ENCODE data around the gene MEIS2.

MEIS2 gene

DNA sequence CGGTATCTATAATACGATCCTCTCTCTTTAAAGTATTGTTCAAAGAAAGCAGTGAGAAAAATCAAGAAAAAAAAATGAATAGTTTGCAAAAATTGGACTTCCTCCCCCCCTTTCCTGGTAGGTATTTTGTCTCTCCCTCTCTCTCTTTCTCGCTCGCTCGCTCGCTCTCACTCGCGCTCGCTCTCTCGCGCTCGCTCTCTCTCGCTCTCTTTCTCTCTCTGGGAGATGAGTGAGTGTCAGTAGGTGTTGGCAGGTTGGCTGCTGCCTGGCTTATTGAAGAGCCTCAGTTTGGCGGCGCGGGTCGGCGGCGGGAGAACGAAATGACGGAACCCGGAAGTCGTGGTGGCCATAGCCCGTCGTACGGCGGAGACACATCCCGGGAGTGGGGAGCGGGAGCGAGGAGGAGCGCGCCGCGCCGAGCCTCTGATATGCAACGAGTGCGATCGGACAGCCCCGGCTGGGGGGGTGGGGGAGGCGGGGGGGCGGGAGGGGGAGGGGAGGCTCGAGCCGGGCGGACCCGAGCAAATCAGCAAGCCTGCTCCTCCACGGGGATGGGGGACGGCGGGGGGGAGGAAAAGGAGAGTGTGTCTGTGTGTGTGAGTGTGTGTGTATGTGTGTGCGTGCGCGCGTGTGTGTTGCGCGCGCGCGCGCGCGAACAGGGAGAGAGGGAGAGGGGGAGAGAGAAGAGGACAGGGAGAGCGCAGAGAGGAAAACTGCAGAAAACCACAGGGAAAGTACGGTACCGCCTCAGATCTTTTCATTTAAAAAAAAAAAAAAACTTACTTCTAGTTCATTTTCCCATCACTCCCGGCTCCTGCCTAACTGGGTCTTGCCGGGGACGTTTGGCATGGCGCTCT, at the start of gene MEIS2:
Gene MEIS2 (minus strand): TSS at position 441 of the 857 bp plus-strand sequence. CDS start 1,083 bp downstream, outside the sequence.
- DNase-seq, result no peak

DNA sequence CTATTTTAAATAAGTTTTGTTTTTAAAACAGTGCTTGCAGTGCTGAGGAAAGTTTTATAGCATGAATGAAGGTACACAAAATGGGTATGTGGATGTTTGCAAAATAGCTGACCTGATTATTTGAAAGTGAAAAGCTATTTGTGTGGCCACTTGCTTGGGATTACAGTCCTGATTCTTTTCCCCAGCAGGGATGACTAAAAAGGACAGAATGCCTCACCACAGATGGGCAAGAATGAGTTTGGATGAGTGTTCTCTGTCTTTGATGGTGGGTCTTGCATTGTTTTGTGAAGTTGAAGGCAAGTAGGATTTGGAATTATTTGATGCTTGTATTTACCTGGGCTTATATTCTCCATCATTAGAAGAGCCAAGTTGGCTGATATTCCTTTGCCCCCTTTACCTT, 48.8 kb upstream of the MEIS2 start:
- no peak for DNase-seq

DNA sequence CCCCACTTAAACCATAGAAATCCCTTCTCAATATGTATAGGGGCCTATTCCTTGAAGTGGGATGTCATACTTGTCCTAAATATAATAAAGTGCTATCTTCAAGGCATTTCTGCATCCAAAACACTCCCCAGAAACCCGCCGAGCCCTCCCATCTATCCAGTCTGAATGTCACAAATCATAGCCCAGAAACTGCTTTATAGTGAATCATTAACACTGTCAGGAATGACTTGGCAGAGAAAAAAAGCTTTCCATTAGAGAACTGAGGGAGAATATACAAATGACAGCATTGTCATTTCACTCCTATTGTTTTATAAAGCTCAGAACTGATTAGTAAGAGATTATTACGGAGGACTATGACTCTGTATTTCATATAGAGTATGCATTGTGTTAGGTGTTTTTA, 48.4 kb upstream of the MEIS2 start:
- no peak for DNase-seq

DNA sequence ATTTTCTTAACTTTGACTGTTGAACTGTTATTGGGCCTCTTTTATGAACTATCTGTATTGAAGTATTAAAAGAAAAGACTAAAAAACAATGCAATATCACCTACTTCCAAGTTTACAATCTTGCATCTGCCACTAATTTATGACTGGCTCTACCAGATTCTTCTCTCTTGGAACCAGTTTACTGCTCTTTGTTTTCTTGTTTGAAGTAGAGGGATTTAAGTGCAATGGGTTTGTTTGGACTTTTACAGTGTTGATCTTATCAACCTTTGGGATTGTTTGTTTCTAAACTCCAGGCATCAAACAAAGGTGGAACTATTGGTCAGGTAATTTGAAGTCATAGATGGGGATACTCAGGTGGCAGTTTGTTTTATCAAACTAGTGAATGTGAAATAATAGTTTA, 43.0 kb upstream of the MEIS2 start:
- no peak for DNase-seq

DNA sequence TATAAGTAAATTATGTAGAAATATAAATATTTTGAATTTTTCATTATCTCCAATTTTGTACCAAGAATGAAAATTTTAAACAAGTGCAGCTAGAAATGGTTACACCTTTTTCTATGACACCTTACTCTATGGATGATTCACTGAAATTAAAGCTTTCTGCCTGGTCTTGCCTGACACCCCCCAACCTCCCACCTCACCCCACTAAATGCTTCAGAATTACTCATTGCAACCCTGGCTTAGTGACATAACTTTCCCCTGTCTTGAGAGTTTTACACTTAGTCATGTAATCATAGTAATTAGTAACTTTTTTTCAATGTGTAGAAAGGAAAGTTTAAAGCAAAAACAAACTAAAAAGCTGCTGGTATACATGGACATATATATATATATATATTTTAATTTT, 42.0 kb upstream of the MEIS2 start:
- no peak for DNase-seq

DNA sequence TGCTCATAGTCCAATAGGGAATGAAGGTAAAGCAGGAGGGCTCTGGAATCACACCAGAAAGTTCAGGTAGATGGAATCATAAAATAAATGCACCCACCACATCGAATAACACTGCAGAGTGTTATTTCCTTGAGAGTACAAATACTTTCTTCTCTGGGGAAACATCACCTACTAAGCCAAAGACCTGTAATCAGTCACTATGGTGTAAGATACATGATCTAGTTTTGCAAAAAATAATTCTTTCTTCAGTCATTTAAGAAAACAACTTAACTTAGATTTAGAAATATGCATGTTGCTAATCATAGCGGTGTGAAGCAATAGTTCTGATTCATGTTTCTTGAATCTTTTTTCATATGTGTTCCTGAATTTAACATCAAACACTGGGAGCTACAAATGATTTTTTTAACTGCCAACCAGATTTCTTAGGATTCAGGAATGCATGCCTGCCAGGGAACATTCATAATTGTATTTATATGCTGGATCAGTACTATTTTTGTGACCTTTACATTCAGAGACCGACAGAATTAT, 40.2 kb upstream of the MEIS2 start:
- DNase-seq, result no peak

DNA sequence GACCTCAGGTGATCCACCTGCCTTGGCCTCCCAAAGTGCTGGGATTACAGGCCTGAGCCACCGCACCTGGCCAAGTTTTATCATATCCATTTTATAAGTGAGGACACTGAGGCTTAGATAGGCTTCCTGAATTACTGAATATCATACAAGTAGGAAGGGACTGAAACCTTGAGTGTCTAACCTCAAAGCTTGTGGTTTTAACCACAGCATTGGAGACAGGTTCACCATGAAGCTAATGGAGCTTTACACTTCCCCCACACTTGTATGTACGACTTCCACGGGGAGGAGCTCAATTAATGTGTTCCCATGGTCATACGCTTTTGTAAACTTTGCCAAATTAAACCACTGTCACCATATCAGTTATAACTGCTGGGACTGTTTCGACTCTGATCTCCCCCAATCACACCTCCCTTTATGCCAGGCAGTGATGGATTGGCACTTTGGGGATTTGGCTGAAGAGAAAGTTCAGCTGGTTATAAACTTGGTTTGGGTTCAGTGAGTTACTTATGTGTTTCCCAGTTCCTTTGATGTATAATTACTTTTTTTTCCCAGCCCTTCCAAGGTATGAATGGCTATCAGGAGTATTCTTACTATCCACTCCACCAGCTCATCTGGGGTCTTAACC, 38.4 kb upstream of the MEIS2 start:
- DNase-seq, result no peak

DNA sequence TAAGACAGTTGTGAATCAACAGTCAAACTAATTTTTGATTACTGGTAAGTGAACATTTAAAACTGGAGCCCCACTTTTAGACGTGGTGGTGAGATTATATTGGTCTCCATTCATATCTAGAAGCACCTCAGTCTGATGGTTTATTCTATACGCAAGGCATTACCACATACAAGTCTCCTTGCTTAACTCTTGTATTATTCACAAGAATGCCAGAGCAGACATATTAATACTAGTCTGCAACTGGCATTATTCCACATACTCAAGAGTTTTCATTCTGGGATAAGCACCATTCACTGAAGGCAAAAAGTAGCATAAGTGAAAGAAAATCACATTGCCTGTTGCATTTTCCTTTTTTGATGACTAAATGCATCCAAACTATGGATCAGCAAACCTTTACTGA, 36.9 kb upstream of the MEIS2 start:
- no peak for DNase-seq

DNA sequence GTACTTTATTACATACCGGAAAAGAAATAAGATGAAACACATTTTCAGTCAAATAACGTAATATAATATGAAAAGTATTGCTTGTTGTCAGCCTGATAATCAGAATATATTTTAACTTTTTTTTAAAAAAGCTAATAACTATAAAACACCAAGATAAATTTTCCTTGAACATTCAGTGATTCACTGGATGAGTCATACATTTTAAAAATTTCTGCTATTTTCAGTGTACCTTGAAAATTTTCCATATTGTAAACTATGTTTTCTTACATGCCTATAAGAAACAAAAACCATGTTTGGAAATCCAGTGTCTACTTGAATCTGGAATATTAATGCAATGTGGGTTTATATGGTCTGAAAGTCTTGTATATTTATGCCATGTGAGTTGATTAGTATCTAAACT, 36.3 kb upstream of the MEIS2 start:
- no peak for DNase-seq

DNA sequence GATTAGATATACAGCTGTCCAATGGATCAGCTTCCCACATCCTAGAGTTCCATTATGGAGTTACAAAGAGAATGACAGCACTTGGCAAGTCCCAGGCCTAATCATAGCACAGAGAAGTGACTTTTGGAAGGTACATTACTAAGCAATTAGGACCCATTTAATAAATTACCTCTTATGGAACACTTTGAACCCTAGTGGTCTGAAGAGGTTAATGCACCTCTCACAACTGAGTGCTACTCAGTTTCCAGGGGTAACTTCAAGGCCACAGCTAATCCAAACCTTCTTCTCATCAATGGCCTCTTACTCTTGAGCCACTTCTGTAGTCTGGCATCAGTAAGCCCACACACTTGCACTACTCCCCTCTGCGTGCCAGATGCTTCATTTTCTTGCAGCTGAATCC, 34.9 kb upstream of the MEIS2 start:
- DNase-seq, result no peak

DNA sequence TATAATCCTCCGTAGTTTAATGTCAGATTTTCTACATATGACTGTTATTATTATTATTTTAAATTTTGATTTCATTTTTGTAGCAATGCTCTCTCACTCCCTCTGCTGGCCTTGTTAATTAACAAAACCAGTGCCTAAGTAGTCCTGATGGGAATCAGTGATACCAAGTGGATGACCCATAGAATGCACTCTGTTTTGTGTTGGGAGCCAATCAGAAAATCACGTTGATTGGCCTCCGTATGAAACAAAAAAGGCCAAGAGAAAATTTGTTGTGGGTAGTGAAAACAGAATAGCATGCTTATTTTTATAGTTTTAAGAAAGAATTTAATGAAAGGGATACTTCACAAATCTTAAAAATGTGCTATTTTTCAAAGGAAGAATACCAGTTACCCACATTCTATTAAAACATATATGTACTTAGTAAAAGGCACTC, 34.4 kb upstream of the MEIS2 start:
- no peak for DNase-seq

DNA sequence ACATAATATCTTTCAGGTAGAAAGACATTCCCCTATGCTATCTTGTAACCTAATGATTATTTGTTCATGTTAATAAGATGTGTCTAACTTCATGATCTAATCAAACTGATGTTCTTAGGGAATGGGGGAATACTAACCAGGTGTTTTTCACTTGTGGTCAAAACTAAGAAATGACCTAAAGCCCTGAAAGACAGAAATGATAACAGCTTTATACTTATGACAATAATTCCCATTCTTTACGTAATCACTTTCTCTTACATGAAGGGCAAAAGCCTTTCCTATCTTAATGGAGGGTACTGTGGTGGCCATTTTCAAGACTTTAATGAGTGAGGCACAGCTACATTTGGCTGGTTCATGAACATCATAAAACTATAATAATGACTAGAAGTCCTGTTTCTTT, 33.9 kb upstream of the MEIS2 start:
- DNase-seq, result no peak

DNA sequence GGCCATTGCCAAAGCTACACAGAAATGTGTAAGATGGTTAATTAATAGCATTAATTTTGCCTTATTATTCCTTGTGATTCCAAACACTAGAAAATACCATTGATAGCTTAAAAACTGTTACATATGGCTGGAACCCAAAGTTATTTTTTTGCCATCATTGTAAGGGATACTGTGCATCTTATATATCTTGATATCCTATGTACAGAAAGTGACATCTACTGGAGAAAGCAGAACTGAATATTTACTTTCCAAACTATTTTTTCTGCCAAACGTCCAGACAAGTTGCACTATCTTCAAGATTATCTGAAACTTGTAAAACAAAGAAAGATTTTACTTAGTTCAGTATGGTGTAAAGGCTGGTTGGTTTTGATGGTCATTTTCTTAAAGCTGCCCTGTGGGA, 33.3 kb upstream of the MEIS2 start:
- DNase-seq, result no peak

DNA sequence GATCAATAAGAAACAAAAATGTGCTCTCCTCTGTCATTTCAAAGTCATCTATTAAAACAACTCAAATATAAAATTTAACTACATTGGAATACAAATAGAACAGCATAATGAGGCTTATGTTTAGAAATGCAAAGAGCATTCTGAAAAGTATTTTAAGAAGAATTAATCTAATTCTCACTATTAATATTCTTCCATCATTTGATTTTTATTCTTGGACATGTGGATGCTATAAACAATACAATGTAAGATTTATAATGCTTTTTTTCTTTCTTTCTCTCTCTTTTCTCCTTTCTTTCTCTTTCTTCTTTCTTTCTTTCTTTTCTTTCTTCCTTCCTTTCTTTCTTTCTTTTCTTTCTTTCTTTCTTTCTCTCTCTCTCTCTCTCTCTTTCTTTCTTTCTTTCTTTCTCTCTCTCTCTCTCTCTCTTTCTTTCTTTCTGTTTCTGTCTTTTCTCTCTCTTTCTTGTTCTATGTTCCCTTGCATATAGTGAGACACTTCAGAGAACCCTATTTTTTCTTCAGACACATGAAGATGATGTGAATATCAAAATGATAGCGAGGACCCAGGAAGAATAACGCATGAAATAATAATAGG, 32.6 kb upstream of the MEIS2 start:
- no peak for DNase-seq

DNA sequence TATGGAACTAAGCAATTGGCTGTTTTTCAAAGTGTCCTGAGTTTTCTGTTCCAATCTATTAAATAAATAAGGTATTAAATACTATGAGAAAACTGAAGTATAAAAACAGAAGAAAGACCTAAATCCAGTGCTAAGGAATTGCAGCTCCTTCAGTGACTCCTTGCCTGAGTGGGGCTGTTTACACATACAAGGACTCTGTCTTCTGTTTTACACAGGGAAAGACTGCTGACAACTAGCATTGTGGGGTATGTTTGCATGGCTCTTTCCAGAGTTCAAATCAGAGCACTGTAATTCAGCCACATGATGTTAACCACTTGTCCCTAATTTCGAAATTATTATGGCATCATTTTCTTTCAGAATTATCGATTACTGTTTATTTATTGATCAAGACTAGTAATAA, 31.3 kb upstream of the MEIS2 start:
- DNase-seq, result no peak

DNA sequence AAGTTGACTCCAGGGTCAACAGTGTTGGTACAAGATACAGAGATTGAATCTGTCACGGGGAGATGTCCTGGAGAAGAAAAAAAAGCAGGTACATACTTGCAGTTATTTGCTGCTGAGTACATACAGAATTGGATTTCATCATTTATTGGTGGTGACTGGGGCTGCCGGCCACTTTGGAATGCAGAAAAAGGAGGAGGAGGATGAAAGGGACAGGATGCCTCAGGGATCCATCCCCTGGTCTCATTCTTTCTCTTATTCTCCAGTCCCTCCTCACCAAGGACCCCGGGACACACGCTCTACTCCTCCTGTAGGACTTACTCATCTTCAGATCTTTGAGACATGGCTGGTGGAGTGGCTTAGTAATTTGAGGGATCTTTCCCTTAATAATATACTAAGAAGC, 30.0 kb upstream of the MEIS2 start:
- no peak for DNase-seq

DNA sequence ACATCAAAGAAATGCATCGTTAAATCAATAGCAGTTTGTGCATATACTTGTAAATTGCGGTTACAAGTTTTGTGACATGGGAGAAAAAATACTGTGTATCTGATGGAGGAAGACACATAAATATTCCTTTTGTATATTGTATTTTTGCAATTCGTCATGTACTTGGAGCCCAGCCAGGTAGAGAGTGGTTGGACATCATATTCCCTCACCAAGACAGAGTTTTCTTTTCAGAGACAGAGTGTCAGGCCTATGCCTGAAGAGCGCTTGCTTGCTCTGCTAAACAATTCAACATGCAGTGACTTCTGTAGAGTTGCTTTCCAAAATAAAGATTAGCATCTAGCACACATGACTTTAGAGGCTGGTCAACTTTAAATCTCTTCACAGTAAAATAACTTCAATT, 24.8 kb upstream of the MEIS2 start:
- no peak for DNase-seq

DNA sequence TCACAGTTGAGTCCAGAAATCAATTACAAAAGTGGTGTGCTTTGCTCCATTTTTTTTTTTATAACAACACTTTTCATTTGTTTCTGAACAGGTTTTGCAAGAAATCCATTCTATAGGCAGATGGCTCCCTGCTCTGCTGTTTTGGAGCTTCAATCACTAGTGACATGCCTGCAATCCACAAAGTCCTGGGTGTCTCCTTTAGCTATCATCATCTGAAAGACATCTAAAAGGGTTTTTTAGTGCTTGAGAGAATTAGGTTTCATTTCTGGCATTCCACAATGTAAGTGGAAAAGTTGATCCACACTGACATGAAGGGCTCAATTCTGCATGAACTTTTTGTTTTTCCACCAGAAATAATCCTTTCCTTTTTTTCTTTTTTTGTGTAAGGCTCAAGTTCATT, 24.0 kb upstream of the MEIS2 start:
- DNase-seq, result no peak

DNA sequence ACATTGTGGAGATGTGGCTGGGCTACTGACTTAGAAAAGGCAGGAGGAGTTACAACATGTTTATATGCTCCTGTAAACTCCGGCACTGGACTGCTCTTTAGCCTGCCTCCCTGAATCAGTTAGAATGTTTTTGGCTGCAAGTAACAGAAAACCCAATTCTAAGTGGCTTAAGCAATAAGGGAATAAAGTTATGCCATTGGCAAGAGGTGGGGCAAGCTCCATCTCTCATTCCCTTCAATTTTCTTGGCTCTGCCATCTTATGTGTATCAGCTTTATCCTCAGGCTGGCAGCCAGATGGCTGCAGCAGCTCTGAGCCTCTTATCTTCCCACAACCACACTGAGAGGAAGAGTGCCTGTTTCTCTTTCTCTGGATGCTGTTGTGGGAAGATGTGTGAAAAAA, 22.4 kb upstream of the MEIS2 start:
- no peak for DNase-seq

DNA sequence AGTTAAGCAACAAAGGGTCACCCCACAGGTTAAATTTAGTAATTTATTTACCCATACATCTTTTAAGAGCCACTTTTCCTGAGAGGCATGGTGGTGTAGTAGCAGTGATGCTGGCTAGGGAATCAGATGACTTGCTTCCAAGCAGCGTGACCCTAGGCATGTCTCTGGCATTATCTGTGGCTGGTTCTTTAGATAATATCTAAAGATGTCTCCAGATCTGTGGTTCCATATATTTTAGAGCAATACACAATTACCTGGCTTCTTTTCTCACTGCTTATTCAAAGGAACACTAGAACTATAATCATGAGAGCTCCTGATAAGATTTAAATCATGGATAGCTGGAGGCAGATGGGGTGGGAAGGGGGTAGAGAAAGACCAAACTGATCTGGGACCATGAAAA, 21.1 kb upstream of the MEIS2 start:
- no peak for DNase-seq

DNA sequence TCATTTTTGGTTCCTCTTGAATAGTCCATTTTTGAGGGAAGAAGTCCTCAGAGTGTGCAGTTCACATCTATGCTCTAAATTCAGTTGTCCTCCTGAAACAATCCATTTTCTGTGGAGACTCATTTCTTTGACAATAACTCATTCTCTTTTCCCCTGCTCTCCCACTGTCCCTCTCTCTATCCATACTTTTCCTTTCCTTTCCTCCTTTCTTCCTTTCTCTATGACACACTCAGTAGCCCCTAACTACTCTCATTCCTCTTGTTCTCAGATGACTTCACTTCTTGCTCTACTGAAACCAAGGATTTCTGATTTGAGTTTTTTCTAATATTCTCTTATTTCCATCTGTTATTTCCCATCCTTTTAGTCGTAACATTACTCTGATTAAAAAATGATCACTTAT, 16.7 kb upstream of the MEIS2 start:
- no peak for DNase-seq

DNA sequence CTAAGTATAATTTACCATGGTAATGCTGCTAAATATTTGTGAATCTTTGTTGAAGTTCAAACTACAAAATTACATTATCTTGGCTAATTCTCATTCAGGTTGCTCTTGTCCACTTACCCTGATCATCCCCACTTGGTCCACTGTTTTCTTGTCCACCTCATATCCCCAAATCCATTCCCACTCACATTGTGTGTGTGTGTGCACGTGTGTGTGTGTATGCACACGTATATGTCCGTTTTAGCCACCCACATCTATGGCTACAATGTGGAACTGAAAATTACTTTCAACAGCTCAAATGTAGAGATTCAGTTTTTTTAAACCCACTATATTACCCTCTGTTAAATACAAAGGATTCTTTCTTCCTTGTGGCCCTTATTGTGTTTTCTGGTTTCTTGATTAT, 15.2 kb upstream of the MEIS2 start:
- no peak for DNase-seq

DNA sequence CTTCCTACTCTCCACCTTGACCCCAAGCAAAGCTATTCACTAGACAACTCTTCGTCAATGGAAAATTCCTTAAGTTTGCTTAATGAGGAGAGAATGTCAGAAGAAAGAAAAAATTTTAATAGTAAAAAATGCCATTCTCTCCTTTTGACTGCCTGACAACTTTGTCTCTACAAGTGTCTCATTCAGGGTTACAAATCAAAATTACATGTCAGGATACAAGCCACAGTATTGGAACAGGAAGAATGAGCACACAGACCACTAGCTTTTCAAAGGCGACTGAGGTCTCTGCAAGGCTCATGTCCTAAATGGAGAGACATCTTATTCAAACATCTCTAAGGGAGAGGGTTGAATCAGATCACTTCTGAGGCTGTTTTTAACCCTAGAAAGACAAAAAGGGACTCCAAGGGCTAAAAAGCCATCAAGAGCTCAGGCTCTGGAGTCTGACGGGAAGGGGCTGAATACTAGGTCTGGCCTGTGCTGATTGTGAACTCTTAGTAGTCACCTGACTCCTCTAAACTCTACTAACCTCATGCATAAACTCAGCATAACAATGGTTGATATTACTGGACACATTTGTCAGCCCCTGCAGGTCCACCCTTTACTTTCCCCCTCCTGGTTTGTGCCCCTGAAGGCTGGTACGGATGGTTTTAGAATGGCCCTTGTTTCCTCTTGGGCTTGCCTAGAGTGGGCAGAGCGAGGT, 12.8 kb upstream of the MEIS2 start:
- no peak for DNase-seq

DNA sequence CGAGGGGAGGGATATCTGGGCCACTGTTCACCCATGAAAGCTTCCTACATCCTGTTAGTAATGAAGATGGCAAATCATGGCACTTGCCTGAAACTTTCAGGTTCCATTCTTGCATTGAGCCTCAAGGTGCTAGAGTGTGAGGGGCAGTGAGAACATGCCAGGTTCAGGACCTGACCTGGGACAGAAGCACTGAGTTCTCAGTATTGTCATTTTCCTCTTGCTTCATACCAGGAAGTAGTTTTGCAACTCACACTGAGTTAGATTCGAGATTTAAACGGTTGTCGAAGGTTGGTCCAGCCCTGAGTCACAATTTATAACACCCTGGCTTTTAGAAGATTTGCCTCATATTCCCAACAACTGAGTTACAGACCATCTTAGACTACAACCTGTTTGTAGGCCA, 11.8 kb upstream of the MEIS2 start:
- no peak for DNase-seq

Measured in NCI-H1048 (cell line).